ENCODE results near the gene MYO10.

MYO10 gene

DNA sequence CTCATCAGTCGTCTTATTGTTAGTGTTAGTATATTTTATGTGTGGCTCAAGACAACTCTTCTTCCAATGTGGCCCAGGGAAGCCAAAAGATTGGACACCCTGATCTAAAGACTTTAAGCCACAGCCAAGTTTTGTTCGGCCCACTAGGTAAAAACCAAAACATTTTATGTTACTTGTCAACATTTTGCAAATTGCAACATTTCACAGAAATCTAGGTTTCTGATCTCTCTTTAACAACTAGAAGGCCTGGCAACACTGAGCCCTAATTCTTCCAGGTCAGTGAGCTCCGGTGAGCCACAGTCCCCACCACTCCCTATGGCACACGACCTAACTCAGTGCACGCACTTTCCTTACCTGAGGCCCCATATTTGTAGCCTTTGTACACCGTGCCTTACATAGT lies 24.0 kb downstream of the MYO10 start:
- peaks cover 31% of the 10 kb centered on the region for H3K4me1 ChIP-seq (ENCODE audit: control insufficient read depth, insufficient read depth, low read length)
- H3K4me3 ChIP-seq (ENCODE audit: low read depth, low read length), result no peak overlapping the region
- CTCF ChIA-PET, result interaction anchor here (0.5 to 2.6 kb wide), 7 partner anchors 10 to 278 kb away, joined by 3 to 10 read pairs (median 3); partner anchors contain the start of gene MYO10
- no peak overlapping the region for H3K27ac ChIP-seq (ENCODE audit: extremely low read depth, low read depth, low read length)
- TF ChIP-seq ZSCAN16 (tag by site-specific recombination; IDR thresholded peaks at IDR 0.05) (no peak), ZNF768 (tag by site-specific recombination; IDR thresholded peaks at IDR 0.05) (no peak), ZNF112 (tag by site-specific recombination; IDR thresholded peaks at IDR 0.05) (no peak), SP2 (tag by site-specific recombination; IDR thresholded peaks at IDR 0.05) (no peak), KLF10 (tag by site-specific recombination; IDR thresholded peaks at IDR 0.05) (no peak), ZNF433 (tag by site-specific recombination; IDR thresholded peaks at IDR 0.05; ENCODE audit: low read depth) (no peak), KLF16 (tag by site-specific recombination; IDR thresholded peaks at IDR 0.05) (no peak), ZNF521 (tag by site-specific recombination; IDR thresholded peaks at IDR 0.05) (no peak), ZFP69B (tag by site-specific recombination; IDR thresholded peaks at IDR 0.05) (no peak), ZNF843 (tag by site-specific recombination; IDR thresholded peaks at IDR 0.05) (no peak), ZNF529 (tag by site-specific recombination; IDR thresholded peaks at IDR 0.05; ENCODE audit: insufficient replicate concordance) (no peak), ZNF624 (tag by site-specific recombination; IDR thresholded peaks at IDR 0.05) (no peak), ZNF561 (tag by site-specific recombination; IDR thresholded peaks at IDR 0.05; ENCODE audit: borderline replicate concordance) (no peak), ZNF214 (tag by site-specific recombination; IDR thresholded peaks at IDR 0.05; ENCODE audit: borderline replicate concordance) (no peak)
- TF ChIP-seq, protein P1, sequence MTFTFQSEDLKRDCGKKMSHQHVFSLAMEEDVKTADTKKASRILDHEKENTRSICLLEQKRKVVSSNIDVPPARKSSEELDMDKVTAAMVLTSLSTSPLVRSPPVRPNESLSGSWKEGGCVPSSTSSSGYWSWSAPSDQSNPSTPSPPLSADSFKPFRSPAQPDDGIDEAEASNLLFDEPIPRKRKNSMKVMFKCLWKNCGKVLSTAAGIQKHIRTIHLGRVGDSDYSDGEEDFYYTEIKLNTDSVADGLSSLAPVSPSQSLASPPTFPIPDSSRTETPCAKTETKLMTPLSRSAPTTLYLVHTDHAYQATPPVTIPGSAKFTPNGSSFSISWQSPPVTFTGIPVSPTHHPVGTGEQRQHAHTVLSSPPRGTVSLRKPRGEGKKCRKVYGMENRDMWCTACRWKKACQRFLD (tag by site-specific recombination; IDR thresholded peaks at IDR 0.05), result no peak
- TF ChIP-seq, protein P2, sequence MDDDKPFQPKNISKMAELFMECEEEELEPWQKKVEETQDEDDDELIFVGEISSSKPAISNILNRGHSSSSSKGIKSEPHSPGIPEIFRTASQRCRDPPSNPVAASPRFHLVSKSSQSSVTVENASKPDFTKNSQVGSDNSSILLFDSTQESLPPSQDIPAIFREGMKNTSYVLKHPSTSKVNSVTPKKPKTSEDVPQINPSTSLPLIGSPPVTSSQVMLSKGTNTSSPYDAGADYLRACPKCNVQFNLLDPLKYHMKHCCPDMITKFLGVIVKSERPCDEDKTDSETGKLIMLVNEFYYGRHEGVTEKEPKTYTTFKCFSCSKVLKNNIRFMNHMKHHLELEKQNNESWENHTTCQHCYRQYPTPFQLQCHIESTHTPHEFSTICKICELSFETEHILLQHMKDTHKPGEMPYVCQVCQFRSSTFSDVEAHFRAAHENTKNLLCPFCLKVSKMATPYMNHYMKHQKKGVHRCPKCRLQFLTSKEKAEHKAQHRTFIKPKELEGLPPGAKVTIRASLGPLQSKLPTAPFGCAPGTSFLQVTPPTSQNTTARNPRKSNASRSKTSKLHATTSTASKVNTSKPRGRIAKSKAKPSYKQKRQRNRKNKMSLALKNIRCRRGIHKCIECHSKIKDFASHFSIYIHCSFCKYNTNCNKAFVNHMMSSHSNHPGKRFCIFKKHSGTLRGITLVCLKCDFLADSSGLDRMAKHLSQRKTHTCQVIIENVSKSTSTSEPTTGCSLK (tag by site-specific recombination; IDR thresholded peaks at IDR 0.05), result no peak
- TF ChIP-seq, protein P3, sequence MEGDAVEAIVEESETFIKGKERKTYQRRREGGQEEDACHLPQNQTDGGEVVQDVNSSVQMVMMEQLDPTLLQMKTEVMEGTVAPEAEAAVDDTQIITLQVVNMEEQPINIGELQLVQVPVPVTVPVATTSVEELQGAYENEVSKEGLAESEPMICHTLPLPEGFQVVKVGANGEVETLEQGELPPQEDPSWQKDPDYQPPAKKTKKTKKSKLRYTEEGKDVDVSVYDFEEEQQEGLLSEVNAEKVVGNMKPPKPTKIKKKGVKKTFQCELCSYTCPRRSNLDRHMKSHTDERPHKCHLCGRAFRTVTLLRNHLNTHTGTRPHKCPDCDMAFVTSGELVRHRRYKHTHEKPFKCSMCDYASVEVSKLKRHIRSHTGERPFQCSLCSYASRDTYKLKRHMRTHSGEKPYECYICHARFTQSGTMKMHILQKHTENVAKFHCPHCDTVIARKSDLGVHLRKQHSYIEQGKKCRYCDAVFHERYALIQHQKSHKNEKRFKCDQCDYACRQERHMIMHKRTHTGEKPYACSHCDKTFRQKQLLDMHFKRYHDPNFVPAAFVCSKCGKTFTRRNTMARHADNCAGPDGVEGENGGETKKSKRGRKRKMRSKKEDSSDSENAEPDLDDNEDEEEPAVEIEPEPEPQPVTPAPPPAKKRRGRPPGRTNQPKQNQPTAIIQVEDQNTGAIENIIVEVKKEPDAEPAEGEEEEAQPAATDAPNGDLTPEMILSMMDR (tag by site-specific recombination; IDR thresholded peaks at IDR 0.05), result no peak
- no peaks in the 10 kb centered on the region for H3K9me3 ChIP-seq (ENCODE audit: control insufficient read depth, insufficient read depth, low read depth, low read length)
- POLR2A ChIA-PET, result no interaction called here
- H3K36me3 ChIP-seq (ENCODE audit: control insufficient read depth in 2 of 2, insufficient read depth in 1 of 2, low read length in 2 of 2), result no peaks in the 10 kb centered on the region; a peak in 1 of 3 replicates

DNA sequence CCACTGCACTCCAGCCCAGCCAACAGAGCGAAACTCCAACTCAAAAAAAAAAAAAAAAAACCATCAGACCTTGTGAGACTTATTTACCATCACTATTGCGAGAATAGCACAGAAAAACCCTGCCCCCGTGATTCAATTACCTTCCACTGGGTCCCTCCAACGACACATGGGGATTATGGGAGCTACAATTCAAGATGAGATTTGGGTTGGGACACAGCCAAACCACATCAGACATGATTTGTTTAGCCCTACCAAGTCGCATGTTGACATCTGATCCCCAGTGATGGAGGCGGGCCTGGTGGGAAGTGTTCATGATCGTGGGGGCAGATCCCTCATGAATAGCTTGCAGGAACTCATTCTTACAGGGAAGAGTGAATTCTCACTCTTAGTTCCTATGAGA lies 26.6 kb downstream of the MYO10 start:
- Histone ChIP-seq H3K4me3 (ENCODE audit: low read depth, low read length) (no peak overlapping the region), H3K27ac (ENCODE audit: extremely low read depth, low read depth, low read length) (no peak overlapping the region), H3K36me3 (ENCODE audit: control insufficient read depth in 2 of 2, insufficient read depth in 1 of 2, low read length in 2 of 2) (no peaks in the 10 kb centered on the region; a peak in 1 of 3 replicates), H3K9me3 (ENCODE audit: control insufficient read depth, insufficient read depth, low read depth, low read length) (no peaks in the 10 kb centered on the region), H3K4me1 (ENCODE audit: control insufficient read depth, insufficient read depth, low read length) (peaks cover 28% of the 10 kb centered on the region)
- CTCF ChIA-PET, result interaction anchor here (0.6 kb wide), 1 partner anchor 245 kb away, joined by 3 read pairs; no protein-coding TSS in a partner anchor
- POLR2A ChIA-PET, result interaction anchor here (0.7 kb wide), 1 partner anchor 15 kb away, joined by 5 read pairs; no protein-coding TSS in a partner anchor
- no peak for TF ChIP-seq ZSCAN23 (tag by site-specific recombination; IDR thresholded peaks at IDR 0.05)
- TF ChIP-seq, protein P4, sequence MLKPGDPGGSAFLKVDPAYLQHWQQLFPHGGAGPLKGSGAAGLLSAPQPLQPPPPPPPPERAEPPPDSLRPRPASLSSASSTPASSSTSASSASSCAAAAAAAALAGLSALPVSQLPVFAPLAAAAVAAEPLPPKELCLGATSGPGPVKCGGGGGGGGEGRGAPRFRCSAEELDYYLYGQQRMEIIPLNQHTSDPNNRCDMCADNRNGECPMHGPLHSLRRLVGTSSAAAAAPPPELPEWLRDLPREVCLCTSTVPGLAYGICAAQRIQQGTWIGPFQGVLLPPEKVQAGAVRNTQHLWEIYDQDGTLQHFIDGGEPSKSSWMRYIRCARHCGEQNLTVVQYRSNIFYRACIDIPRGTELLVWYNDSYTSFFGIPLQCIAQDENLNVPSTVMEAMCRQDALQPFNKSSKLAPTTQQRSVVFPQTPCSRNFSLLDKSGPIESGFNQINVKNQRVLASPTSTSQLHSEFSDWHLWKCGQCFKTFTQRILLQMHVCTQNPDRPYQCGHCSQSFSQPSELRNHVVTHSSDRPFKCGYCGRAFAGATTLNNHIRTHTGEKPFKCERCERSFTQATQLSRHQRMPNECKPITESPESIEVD (tag by site-specific recombination; IDR thresholded peaks at IDR 0.05), result peak; percentile 81
- TF ChIP-seq, protein P5, sequence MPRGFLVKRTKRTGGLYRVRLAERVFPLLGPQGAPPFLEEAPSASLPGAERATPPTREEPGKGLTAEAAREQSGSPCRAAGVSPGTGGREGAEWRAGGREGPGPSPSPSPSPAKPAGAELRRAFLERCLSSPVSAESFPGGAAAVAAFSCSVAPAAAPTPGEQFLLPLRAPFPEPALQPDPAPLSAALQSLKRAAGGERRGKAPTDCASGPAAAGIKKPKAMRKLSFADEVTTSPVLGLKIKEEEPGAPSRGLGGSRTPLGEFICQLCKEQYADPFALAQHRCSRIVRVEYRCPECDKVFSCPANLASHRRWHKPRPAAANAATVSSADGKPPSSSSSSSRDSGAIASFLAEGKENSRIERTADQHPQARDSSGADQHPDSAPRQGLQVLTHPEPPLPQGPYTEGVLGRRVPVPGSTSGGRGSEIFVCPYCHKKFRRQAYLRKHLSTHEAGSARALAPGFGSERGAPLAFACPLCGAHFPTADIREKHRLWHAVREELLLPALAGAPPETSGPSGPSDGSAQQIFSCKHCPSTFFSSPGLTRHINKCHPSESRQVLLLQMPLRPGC (tag by site-specific recombination; IDR thresholded peaks at IDR 0.05), result no peak
- peak; percentile 86 for TF ChIP-seq ZIC2 (tag by site-specific recombination; IDR thresholded peaks at IDR 0.05)
- no peak for TF ChIP-seq ZNF624 (tag by site-specific recombination; IDR thresholded peaks at IDR 0.05)
- no peak for TF ChIP-seq ZNF133 (tag by site-specific recombination; IDR thresholded peaks at IDR 0.05)
- 0 out of 2 replicates have a peak, but pooled peaks have one; percentile 31 for TF ChIP-seq YY2 (tag by site-specific recombination; IDR thresholded peaks at IDR 0.05)
- TF ChIP-seq ZNF521 (tag by site-specific recombination; IDR thresholded peaks at IDR 0.05), result no peak
- no peak for TF ChIP-seq ZNF433 (tag by site-specific recombination; IDR thresholded peaks at IDR 0.05; ENCODE audit: low read depth)
